Testis (tissue), 2 donors: ENCODE data around the gene SLC37A2.

Source experiments
- CTCF ChIP-seq, 3 experiments: fragments of 450-650 bp in 2 of 3; fragments of 200-600 bp in 1 of 3; sonication (generic) in 1 of 3; IDR thresholded peaks; one replicate each; pipeline ENCODE4 v1.5.1; 2016 to 2019; ENCODE audit warnings: antibody characterized with exemption in 3 of 3, mild to moderate bottlenecking in 2 of 3, moderate library complexity in 1 of 3
- POLR2A ChIP-seq: fragments of 450-650 bp; IDR thresholded peaks from one replicate; pipeline ENCODE4 v1.6.1; 2017; ENCODE audit warnings: antibody characterized with exemption, mild to moderate bottlenecking, moderate library complexity

- TF ChIP-seq POLR2A (no peak), CTCF (IDR thresholded peaks at IDR 0.05) (no peak)
Measured at GRCh38 chr11:125136001-125136400, 72.9 kb downstream of the SLC37A2 start.
